Measurements from ENCODE around the gene BSN.

GRCh38 chr3:49636883-49637609, 82.8 kb downstream of the BSN start:
- no peak for TF ChIP-seq MAZ (IDR thresholded peaks at IDR 0.05; ENCODE audit: borderline replicate concordance, low read depth, low read length)
- no peak for TF ChIP-seq CTCF (conservative IDR thresholded peaks at IDR 0.05; ENCODE audit: low read depth, low read length)
- no peak for TF ChIP-seq CEBPB (IDR thresholded peaks at IDR 0.05; ENCODE audit: low read depth, low read length)
- no peak for TF ChIP-seq USF2 (IDR thresholded peaks at IDR 0.05; ENCODE audit: low read depth, low read length)
- TF ChIP-seq POLR2A (IDR thresholded peaks at IDR 0.05; ENCODE audit: low read depth, low read length) = no peak
- TF ChIP-seq RAD21 (IDR thresholded peaks at IDR 0.05; ENCODE audit: low read length) = no peak

All from IMR-90 (cell line).